Fibroblast of mammary gland (primary cell): Measurements from ENCODE around the gene COL26A1.

Experiments
- DNase-seq: peaks from one replicate; pipeline ENCODE4 v3.0.0-alpha.2; 2010; ENCODE audit warnings: low read depth
- H3K4me3 ChIP-seq: 2 replicates; pipeline ENCODE4 v1.5.1; 2011; ENCODE audit warnings: low read depth, mild to moderate bottlenecking, low read length, moderate library complexity; ENCODE audit not compliant: control insufficient read depth
- CTCF ChIP-seq: conservative IDR thresholded peaks from 2 replicates; pipeline ENCODE4 v1.5.1; 2011; ENCODE audit warnings: low read depth, low read length, inconsistent platforms; ENCODE audit not compliant: control insufficient read depth, insufficient read depth

Gene COL26A1

GRCh38 chr7:101582971-101583370 is 220.3 kb downstream of the COL26A1 start:
- no peak for DNase-seq
- no peak overlapping the region for H3K4me3 ChIP-seq
- no peak for TF ChIP-seq CTCF

- H3K4me3 ChIP-seq, result no peak overlapping the region
- no peak for TF ChIP-seq CTCF
- no peak for DNase-seq
Measured at GRCh38 chr7:101586078-101586905, 223.6 kb downstream of the COL26A1 start.

- no peak for TF ChIP-seq CTCF
- DNase-seq, result no peak
- H3K4me3 ChIP-seq, result no peak overlapping the region
Measured at GRCh38 chr7:101586906-101587677, 224.4 kb downstream of the COL26A1 start.

- no peak for TF ChIP-seq CTCF
- DNase-seq, result no peak
- H3K4me3 ChIP-seq, result no peak overlapping the region
Measured at GRCh38 chr7:101588131-101588935, 225.7 kb downstream of the COL26A1 start.

- no peak for TF ChIP-seq CTCF
- no peak overlapping the region for H3K4me3 ChIP-seq
- DNase-seq, result no peak
Measured at GRCh38 chr7:101589052-101589451, 226.4 kb downstream of the COL26A1 start.

GRCh38 chr7:101589976-101590662 is 227.4 kb downstream of the COL26A1 start:
- no peak overlapping the region for H3K4me3 ChIP-seq
- DNase-seq, result no peak
- TF ChIP-seq CTCF, result no peak
